ENCODE results near the gene ST6GALNAC2.
A peak's percentile ranks its signal among the peaks of the same experiment; 100 is the strongest.
"Not testable (repeated sequence)": the region's sequence is repeated elsewhere in the genome, so short reads cannot be mapped to it uniquely, and the experiment has no call there.

The ST6GALNAC2 gene

GRCh38 chr17:76527430-76528111, 58.1 kb downstream of the ST6GALNAC2 start:
- no peak for DNase-seq (ENCODE audit: low spot score)

- not testable (repeated sequence) for DNase-seq (ENCODE audit: low spot score)
These were observed 58.6 kb downstream of the ST6GALNAC2 start for GRCh38 chr17:76527016-76527415.

- not testable (repeated sequence) for DNase-seq (ENCODE audit: low spot score)
These were observed 60.2 kb downstream of the ST6GALNAC2 start for GRCh38 chr17:76525513-76525833.

GRCh38 chr17:76524598-76525512, 60.8 kb downstream of the ST6GALNAC2 start:
- DNase-seq (ENCODE audit: low spot score): no peak

GRCh38 chr17:76523084-76524037, 62.3 kb downstream of the ST6GALNAC2 start:
- peak; percentile 71 for DNase-seq (ENCODE audit: low spot score)

- not testable (repeated sequence) for DNase-seq (ENCODE audit: low spot score)
These were observed 64.0 kb downstream of the ST6GALNAC2 start for GRCh38 chr17:76521683-76522082.

- no peak for DNase-seq (ENCODE audit: low spot score)
These were observed 64.4 kb downstream of the ST6GALNAC2 start for GRCh38 chr17:76521262-76521661.

GRCh38 chr17:76519048-76519966, 66.4 kb downstream of the ST6GALNAC2 start:
- no peak for DNase-seq (ENCODE audit: low spot score)

- DNase-seq (ENCODE audit: low spot score): no peak
These were observed 68.0 kb downstream of the ST6GALNAC2 start for GRCh38 chr17:76517638-76518038.
